HepG2 (cell line): ENCODE data around the gene GRIK4. TPM values are rescaled to one million over a fixed set of nuclear protein-coding genes. Genes with fewer than 3 reads are reported as not detected.

ENCODE experiments used
- ATAC-seq: fragments of 200-7000 bp; cut with Tn5 transposase; 3 replicates; pipeline ENCODE4 v1.9.1; 2020; ENCODE audit warnings: mild to moderate bottlenecking, moderate library complexity
- BruUV-seq: library from RNA; stranded (reverse); fragments of 400-500 nt; replicated peaks from 2 replicates; lab custom pipeline; 2021; lab: Mats Ljungman, UMichigan
- CTCF ChIA-PET: fragments of 300-600 bp; formaldehyde crosslinking; extraction: SDS; loops from one replicate; lab custom pipeline; 2021; ENCODE audit warnings: low total read pairs, inconsistent platforms, low intra/inter-chr PET ratio; lab: Yijun Ruan, JAX
- POLR2A ChIA-PET: fragments of 350-600 bp; sonication (Branson Sonifier 250); formaldehyde crosslinking; loops from one replicate; lab custom pipeline; 2020; ENCODE audit warnings: antibody characterized with exemption, inconsistent platforms; lab: Yijun Ruan, JAX
- DNase-seq: peaks from one replicate; pipeline ENCODE4 v3.0.0-alpha.2; 2015; ENCODE audit warnings: low spot score
- FAIRE-seq: peaks from 3 replicates; lab custom pipeline; 2011; peaks lifted over from hg19 to GRCh38; lab: Jason Lieb, UNC
- H2AFZ ChIP-seq: one replicate; pipeline ENCODE4 v1.6.1; 2011; ENCODE audit warnings: low read length, inconsistent platforms
- H3K27ac ChIP-seq: fragments of 300-600 bp; 3 replicates; pipeline ENCODE4 v1.8.0; 2011; ENCODE audit warnings: mixed run types, mild to moderate bottlenecking, mixed read lengths, low read length, inconsistent platforms; ENCODE audit not compliant: insufficient read depth; ENCODE audit errors: extremely low read length
- H3K27me3 ChIP-seq, 2 experiments: fragments of 200-600 bp in 1 of 2; 2 replicates in 1 of 2; 3 replicates in 1 of 2; pipeline versions ENCODE4 v1.6.0 to v1.8.0; 2011; ENCODE audit warnings: low read length in 2 of 2, mild to moderate bottlenecking in 2 of 2, moderate library complexity in 2 of 2, inconsistent platforms in 1 of 2; ENCODE audit not compliant: insufficient read depth in 2 of 2, control insufficient read depth in 1 of 2
- H3K36me3 ChIP-seq, 2 experiments: fragments of 200-600 bp in 1 of 2; replicated peaks in 1 of 2; 2 replicates in 1 of 2; 3 replicates in 1 of 2; pipeline versions ENCODE4 v1.5.1 to v1.8.0; 2011; ENCODE audit warnings: low read length in 2 of 2, inconsistent platforms in 1 of 2; ENCODE audit not compliant: insufficient read depth in 2 of 2, control insufficient read depth in 1 of 2
- H3K4me1 ChIP-seq: 2 replicates; pipeline ENCODE4 v1.5.1; 2012; ENCODE audit warnings: low read length, inconsistent platforms; ENCODE audit not compliant: insufficient read depth
- H3K4me2 ChIP-seq: 2 replicates; pipeline ENCODE4 v1.6.0; 2011; ENCODE audit warnings: low read depth, low read length, inconsistent platforms
- H3K4me3 ChIP-seq, 3 experiments: fragments of 200-600 bp in 1 of 3; sonication (generic), shearing (Covaris generic) in 1 of 3; replicated peaks in 1 of 3; 2 replicates each; pipeline ENCODE4 v1.5.1; 2011 to 2016; ENCODE audit warnings: low read length in 3 of 3, inconsistent platforms in 2 of 3, low read depth in 2 of 3, mild to moderate bottlenecking in 2 of 3, control low read depth in 1 of 3, mixed read lengths in 1 of 3; ENCODE audit not compliant: insufficient read depth in 1 of 3
- H3K79me2 ChIP-seq: one replicate; pipeline ENCODE4 v1.6.1; 2011; ENCODE audit warnings: low read length, inconsistent platforms; ENCODE audit not compliant: insufficient read depth
- H3K9ac ChIP-seq: 2 replicates; pipeline ENCODE4 v1.6.0; 2011; ENCODE audit warnings: mild to moderate bottlenecking, low read depth, low read length, inconsistent platforms; ENCODE audit not compliant: insufficient read depth
- H3K9me3 ChIP-seq: 2 replicates; pipeline ENCODE4 v1.5.1; 2012; ENCODE audit warnings: mild to moderate bottlenecking, low read length
- H4K20me1 ChIP-seq: 2 replicates; pipeline ENCODE4 v1.6.0; 2011; ENCODE audit warnings: inconsistent platforms, mild to moderate bottlenecking, low read length, moderate library complexity; ENCODE audit not compliant: insufficient read depth
- ATRX ChIP-seq: sonication (generic); formaldehyde crosslinking; IDR thresholded peaks from 2 replicates; pipeline ENCODE4 v1.4.0; 2020; ENCODE audit warnings: missing genetic modification reagents, borderline replicate concordance
- GTF3A ChIP-seq: sonication (generic); formaldehyde crosslinking; conservative IDR thresholded peaks from 2 replicates; pipeline ENCODE4 v1.4.0; 2020; ENCODE audit warnings: mild to moderate bottlenecking, missing genetic modification reagents
- HHEX ChIP-seq: IDR thresholded peaks from 2 replicates; pipeline ENCODE4 v1.6.1; 2016; ENCODE audit warnings: control low read depth
- ISL2 ChIP-seq: sonication (generic); formaldehyde crosslinking; IDR thresholded peaks from 2 replicates; pipeline ENCODE4 v1.5.0; 2020; ENCODE audit warnings: missing genetic modification reagents
- JARID2 ChIP-seq: sonication (generic); formaldehyde crosslinking; IDR thresholded peaks from 2 replicates; pipeline ENCODE4 v1.8.1; 2023; ENCODE audit warnings: missing genetic modification reagents, inconsistent platforms; ENCODE audit not compliant: insufficient replicate concordance
- RBM39 ChIP-seq: fragments of 200-400 bp; formaldehyde crosslinking; IDR thresholded peaks from one replicate; pipeline ENCODE4 v1.6.1; 2018; ENCODE audit warnings: antibody characterized with exemption, mild to moderate bottlenecking, low read depth, low read length; ENCODE audit not compliant: poor library complexity, severe bottlenecking
- RELA ChIP-seq: sonication (generic); formaldehyde crosslinking; IDR thresholded peaks from 2 replicates; pipeline ENCODE4 v1.4.0; 2020; ENCODE audit warnings: missing genetic modification reagents
- TBP ChIP-seq: sonication (generic); formaldehyde crosslinking; IDR thresholded peaks from 2 replicates; pipeline ENCODE4 v1.5.0; 2020; ENCODE audit warnings: missing genetic modification reagents
- ZNF337 ChIP-seq: sonication (generic); formaldehyde crosslinking; IDR thresholded peaks from 2 replicates; pipeline ENCODE4 v1.5.1; 2020; ENCODE audit warnings: missing genetic modification reagents, low read depth, mild to moderate bottlenecking, borderline replicate concordance
- ZNF510 ChIP-seq: sonication (generic); formaldehyde crosslinking; IDR thresholded peaks from 2 replicates; pipeline ENCODE4 v1.4.0; 2020; ENCODE audit warnings: low read depth, mild to moderate bottlenecking, missing genetic modification reagents
- ZNF530 ChIP-seq: sonication (generic); formaldehyde crosslinking; IDR thresholded peaks from 2 replicates; pipeline ENCODE4 v1.5.0; 2020; ENCODE audit warnings: low read depth, mild to moderate bottlenecking, missing genetic modification reagents
- WGBS: methylation state at CpG from one replicate; pipeline ENCODE4 v1.1.6; 2017; ENCODE audit warnings: low lambda C conversion rate; 5-methylcytosine and 5-hydroxymethylcytosine counted together
- in situ Hi-C: cut with HindIII; loops from 2 replicates; pipeline ENCODE4 v1.10.0; 2017; ENCODE audit warnings: low pct_unique_long_range_greater_than_20kb; ENCODE audit not compliant: extremely low pct_ligation_motif_present
- intact Hi-C: fragments of 100-400 bp; cut with micrococcal nuclease; formaldehyde crosslinking; loops from one replicate; pipeline ENCODE4 v1.10.0; 2022; ENCODE audit not compliant: unreplicated experiment
- polyA plus RNA-seq, 8 experiments: library from polyadenylated mRNA; depleted of rRNA in 3 of 8; stranded (reverse) in 7 of 8; unstranded in 1 of 8; fragments of >200 nt; fragmentation: Illumina TruSeq in 4 of 8; extraction: Trizol in 4 of 8; gene quantifications; 2 replicates each; pipeline versions ENCODE4 v1.2.1 to v1.2.3, GENCODE V29; 2011 to 2016; ENCODE audit warnings: low read depth in 4 of 8, missing spikeins in 1 of 8, mixed read lengths in 1 of 8; ENCODE audit not compliant: insufficient read depth in 1 of 8
- total RNA-seq, 5 experiments: library from RNA; depleted of rRNA; stranded (reverse); fragments of >200 nt; fragmentation: Illumina TruSeq; extraction: Trizol; gene quantifications; 2 replicates each; pipeline ENCODE4 v1.2.3, GENCODE V29; 2016; ENCODE audit warnings: low read depth in 1 of 5
- TF ChIP-seq, protein P1 (sequence below): sonication (generic); formaldehyde crosslinking; IDR thresholded peaks from 2 replicates; pipeline ENCODE4 v1.8.1; 2023; ENCODE audit warnings: missing genetic modification reagents, mild to moderate bottlenecking, borderline replicate concordance
- TF ChIP-seq, protein P2 (sequence below): sonication (generic); formaldehyde crosslinking; IDR thresholded peaks from 2 replicates; pipeline ENCODE4 v1.4.0; 2020; ENCODE audit warnings: missing genetic modification reagents

GRIK4 gene
- total and polyA plus RNA-seq, 2 of the 13 experiments (the other 11 are each of a cell fraction or from before 2014, with no cell fraction given), result 0.04 to 0.07 TPM

DNA sequence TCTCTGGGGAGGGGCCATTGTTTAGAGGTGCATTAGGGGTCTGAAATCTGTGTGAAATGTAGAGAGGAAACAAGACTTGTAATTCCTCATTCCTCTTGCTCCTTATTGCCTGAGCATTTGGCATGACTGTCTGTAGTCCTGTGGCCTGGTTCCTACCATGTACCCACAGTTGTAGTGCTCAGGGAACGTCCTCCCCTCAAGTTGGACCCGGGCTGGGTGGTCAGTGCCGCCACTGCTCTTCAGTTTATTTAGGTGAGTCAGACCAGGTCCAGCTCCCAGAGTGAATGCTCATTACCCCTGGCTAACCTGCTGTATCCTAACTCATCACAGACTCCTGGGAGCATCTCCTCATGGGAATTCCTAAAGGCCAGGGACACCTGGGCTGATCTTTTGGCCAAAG is 139.8 kb downstream of the GRIK4 start:
- no peaks in the 10 kb centered on the region for H3K4me1 ChIP-seq
- H3K9ac ChIP-seq, result no peak overlapping the region
- FAIRE-seq, result no peak
- H3K4me2 ChIP-seq, result no peak overlapping the region
- no TSS peak for BruUV-seq
- WGBS, result no CpG with 5 or more reads among the region's 3 CpGs
- peaks cover 3% of the 10 kb centered on the region; the same call in 1 of the 2 replicates for H4K20me1 ChIP-seq
- intact Hi-C loops (no loop called here), in situ Hi-C loops (no loop called here)
- no peak overlapping the region for H3K27ac ChIP-seq
- H3K27me3 ChIP-seq, result peaks cover 0 to 7% of the 10 kb centered on the region in 2 experiments; a peak in 2 of 5 replicates
- no peak for ATAC-seq
- ChIA-PET CTCF (no interaction called here), POLR2A (no interaction called here)
- H3K4me3 ChIP-seq, result no peak overlapping the region
- TF ChIP-seq RBM39 (no peak), ZNF337 (no peak), GTF3A (CRISPR knock-in tag) (no peak), ZNF510 (no peak), RELA (CRISPR knock-in tag) (no peak), HHEX (CRISPR knock-in tag) (no peak), TBP (CRISPR knock-in tag) (no peak), ZNF530 (CRISPR knock-in tag) (no peak), ATRX (CRISPR knock-in tag) (no peak), ISL2 (CRISPR knock-in tag) (no peak), JARID2 (CRISPR knock-in tag) (no peak)
- TF ChIP-seq, protein P1, sequence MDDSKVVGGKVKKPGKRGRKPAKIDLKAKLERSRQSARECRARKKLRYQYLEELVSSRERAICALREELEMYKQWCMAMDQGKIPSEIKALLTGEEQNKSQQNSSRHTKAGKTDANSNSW, result no peak
- TF ChIP-seq, protein P2, sequence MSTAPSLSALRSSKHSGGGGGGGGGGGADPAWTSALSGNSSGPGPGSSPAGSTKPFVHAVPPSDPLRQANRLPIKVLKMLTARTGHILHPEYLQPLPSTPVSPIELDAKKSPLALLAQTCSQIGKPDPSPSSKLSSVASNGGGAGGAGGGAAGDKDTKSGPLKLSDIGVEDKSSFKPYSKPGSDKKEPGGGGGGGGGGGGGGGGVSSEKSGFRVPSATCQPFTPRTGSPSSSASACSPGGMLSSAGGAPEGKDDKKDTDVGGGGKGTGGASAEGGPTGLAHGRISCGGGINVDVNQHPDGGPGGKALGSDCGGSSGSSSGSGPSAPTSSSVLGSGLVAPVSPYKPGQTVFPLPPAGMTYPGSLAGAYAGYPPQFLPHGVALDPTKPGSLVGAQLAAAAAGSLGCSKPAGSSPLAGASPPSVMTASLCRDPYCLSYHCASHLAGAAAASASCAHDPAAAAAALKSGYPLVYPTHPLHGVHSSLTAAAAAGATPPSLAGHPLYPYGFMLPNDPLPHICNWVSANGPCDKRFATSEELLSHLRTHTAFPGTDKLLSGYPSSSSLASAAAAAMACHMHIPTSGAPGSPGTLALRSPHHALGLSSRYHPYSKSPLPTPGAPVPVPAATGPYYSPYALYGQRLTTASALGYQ (CRISPR knock-in tag), result no peak
- H3K9me3 ChIP-seq, result no peaks in the 10 kb centered on the region
- H3K79me2 ChIP-seq, result no peaks in the 10 kb centered on the region
- H3K36me3 ChIP-seq, result no peaks in the 10 kb centered on the region
- no peak overlapping the region for H2AFZ ChIP-seq
- DNase-seq, result no peak
